DOHH2 (cell line): ENCODE results near the gene RPS6KA2.

Experiments
- EZH2phosphoT487 ChIP-seq: fragments of 200-600 bp; sonication (generic); IDR thresholded peaks from 2 replicates; pipeline ENCODE4 v1.6.1; 2017; ENCODE audit warnings: borderline replicate concordance, mild to moderate bottlenecking, antibody characterized with exemption, low read length, moderate library complexity, mixed read lengths
- TF ChIP-seq, protein P1 (sequence below): fragments of 200-600 bp; sonication (generic); IDR thresholded peaks from one replicate; pipeline ENCODE4 v1.5.1; 2014; ENCODE audit warnings: antibody characterized with exemption, mild to moderate bottlenecking, low read depth, low read length; ENCODE audit not compliant: poor library complexity, severe bottlenecking

DNA sequence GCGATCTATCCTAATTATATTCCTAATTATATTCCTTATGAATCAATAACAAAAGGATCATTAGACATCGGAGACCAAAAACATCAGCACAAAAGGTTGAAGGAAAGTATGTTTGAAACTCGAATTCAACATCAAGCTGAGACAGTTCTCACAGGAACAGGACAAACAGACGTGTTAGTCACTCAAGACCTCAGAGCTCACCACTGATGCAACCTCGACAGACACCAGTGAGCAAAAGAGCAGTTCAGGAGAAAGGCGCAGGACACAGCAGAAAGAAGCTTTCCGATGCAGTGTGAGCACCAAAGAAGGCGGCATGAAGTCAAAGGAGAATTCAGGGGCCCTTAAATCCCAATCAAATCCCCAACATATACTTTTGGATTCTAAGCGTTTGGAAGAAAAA, 34.2 kb downstream of the RPS6KA2 start:
- TF ChIP-seq, protein P1, sequence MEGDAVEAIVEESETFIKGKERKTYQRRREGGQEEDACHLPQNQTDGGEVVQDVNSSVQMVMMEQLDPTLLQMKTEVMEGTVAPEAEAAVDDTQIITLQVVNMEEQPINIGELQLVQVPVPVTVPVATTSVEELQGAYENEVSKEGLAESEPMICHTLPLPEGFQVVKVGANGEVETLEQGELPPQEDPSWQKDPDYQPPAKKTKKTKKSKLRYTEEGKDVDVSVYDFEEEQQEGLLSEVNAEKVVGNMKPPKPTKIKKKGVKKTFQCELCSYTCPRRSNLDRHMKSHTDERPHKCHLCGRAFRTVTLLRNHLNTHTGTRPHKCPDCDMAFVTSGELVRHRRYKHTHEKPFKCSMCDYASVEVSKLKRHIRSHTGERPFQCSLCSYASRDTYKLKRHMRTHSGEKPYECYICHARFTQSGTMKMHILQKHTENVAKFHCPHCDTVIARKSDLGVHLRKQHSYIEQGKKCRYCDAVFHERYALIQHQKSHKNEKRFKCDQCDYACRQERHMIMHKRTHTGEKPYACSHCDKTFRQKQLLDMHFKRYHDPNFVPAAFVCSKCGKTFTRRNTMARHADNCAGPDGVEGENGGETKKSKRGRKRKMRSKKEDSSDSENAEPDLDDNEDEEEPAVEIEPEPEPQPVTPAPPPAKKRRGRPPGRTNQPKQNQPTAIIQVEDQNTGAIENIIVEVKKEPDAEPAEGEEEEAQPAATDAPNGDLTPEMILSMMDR: no peak
- no peak for TF ChIP-seq EZH2phosphoT487
